Skin of body (tissue), 2 donors: ENCODE measurements around the gene ABCB11. TPM values are rescaled to one million over a fixed set of nuclear protein-coding genes. Genes with fewer than 3 reads are reported as not detected.
"Not testable (repeated sequence)": the region's sequence is repeated elsewhere in the genome, so short reads cannot be mapped to it uniquely, and the experiment has no call there.

ENCODE experiments used
- DNase-seq: peaks from one replicate; lab custom pipeline; 2025; lab: John Stamatoyannopoulos, UW
- total RNA-seq: library from RNA; depleted of rRNA; stranded (reverse); fragments of >200 nt; gene quantifications from one replicate; pipeline ENCODE4 v1.2.3, GENCODE V29; 2014

The ABCB11 gene
- total RNA-seq, 1 donor from 2014 or later, result 0.79 TPM

DNA sequence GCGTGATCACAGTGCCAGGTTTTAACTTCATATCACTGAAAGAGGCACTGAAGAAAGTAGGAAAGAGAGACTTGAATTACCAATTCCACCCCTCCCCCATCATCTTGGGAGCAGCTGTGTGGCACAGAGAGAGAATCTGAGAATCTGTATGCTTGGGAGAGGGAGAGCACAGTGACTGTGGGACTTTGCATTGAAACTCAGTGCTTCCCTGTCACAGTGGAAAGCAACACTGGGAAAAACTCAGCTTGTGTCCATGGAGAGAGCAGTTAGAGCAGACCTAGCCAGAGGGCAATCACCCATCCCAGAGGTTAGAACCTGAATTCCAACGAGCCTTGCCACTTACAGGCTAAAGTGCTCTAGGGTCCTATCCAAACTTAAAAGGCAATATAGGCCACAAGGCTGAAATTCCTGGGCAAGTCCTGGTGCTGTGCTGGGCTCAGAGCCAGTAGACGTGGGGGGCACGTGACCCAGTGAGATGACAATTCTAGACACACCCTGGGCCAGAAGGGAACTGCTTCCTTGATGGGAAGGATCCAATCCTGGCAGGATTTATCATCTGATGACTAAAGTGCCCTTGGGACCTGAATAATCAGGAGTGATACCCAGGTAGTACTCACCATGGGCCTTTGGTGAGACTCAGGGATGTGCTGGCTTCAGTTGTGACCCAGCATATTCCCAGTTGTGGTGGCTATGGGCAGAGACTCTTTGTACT lies 15.5 kb upstream of the ABCB11 start:
- DNase-seq, result no peak

DNA sequence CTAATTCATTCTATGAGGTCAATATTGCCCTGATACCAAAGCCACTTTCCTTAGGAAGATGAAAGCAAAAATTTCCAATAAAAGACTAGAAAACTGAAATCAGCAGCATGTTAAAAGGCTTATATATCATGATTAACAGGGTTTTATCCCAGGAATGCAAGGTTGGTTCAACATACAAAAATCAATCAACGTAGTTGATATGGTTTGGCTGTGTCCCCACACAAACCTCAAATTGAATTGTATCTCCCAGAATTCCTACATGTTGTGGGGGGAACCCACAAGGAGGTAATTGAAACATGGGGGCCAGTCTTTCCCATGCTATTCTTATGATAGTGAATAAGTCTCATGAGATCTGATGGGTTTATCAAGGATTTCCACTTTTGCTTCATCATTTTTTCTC lies 11.7 kb upstream of the ABCB11 start:
- DNase-seq, result no peak

GRCh38 chr2:169041594-169041993 lies 10.5 kb upstream of the ABCB11 start:
- DNase-seq, result no peak

DNA sequence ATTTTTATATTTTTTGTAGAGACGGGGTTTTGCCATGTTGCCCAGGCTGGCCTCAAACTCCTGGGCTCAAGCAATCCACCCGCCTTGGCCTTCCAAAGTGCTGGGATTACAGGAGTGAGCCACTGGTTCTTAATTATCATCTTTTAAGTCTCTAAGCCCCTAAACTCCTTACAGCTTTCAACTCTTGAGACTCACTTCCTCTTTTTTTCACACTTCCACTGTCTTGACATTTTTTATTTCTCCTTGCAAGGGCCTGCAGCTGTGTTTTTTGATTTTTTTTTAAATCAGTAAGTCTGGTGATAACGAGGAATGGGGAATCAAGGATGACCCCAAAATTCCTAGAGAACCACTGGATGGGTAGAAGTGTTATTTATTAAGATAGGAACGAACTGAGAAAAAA lies 8.6 kb upstream of the ABCB11 start:
- DNase-seq, result no peak

GRCh38 chr2:169038338-169038757 lies 7.2 kb upstream of the ABCB11 start:
- DNase-seq, result no peak

DNA sequence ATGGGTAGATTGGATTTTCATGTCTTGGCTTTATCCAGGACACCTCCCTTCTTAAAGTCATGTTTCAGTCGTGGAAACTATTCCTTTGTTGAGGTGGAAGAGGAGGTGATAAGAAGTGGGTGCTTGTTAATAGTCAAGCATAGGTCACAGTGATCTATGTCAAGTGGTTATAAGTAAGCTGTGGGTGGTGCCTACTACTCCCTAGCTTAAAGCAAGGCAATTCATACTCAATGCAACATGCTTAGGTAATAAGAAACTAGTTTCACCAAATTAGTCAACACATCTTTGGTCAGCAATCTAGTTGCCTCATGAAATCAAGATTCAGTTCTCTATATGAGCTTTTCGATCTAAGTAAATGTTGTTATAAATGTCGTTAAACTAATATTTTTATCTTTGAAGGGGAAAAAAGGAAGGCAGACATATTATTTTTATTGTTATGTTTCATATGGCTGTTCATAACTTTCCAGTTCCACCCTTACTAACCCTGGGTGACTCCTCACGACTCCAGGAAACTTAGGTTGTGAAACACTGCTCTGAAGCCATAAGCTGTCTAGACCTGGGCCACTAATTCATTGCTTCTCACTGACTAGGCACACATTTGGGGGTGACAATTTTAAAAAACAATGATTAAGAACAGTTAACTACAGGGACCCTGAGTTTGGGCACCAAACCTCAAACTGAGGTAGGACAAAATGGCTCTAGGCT lies 5.8 kb upstream of the ABCB11 start:
- DNase-seq, result no peak

DNA sequence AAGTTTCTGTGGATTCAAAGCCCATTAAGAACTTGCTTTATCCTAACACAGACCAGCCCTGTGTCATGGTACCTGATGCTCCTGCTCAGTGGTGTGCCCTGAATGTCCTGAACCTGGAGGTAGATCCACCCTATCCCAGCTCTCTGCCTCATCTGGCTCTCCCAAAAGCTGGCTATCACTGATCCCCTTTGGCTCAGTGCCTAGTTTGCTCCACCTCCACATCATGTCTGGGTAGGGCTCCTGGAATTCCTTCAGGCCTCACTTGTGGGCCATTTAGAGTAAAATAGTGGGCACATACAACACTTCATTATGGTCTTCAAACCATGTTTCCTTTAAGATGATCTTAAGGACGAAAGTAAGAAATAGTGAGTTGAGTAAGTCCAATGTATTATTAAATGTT lies 4.8 kb upstream of the ABCB11 start:
- DNase-seq, result no peak

- DNase-seq, result no peak
Measured at GRCh38 chr2:169034984-169035544, 3.9 kb upstream of the ABCB11 start.

- no peak for DNase-seq
Measured at GRCh38 chr2:169034256-169034655, 3.1 kb upstream of the ABCB11 start.

DNA sequence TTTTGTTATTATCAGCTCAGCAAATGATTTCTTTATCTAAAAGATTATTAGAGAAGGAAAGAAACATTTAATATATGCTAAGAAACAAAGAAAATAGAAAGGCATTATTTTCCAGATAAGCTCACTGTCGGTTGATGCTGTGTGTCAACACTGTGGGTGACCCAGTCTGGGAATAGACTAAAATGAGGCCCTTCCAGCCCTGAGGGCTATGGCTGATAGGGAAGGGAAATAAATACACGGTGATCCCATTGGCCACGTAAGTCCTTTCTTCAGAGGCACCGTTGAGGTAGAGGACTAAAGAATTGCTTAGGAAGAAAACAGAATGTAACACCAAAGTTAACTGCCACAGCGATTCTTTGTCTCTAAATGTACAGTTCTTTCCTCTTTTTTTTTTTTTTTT lies 1.8 kb downstream of the ABCB11 start:
- DNase-seq, result no peak

- DNase-seq, result no peak
Measured at GRCh38 chr2:169027234-169027633, 3.9 kb downstream of the ABCB11 start.

- DNase-seq, result no peak
Measured at GRCh38 chr2:169026056-169026455, 5.1 kb downstream of the ABCB11 start.

DNA sequence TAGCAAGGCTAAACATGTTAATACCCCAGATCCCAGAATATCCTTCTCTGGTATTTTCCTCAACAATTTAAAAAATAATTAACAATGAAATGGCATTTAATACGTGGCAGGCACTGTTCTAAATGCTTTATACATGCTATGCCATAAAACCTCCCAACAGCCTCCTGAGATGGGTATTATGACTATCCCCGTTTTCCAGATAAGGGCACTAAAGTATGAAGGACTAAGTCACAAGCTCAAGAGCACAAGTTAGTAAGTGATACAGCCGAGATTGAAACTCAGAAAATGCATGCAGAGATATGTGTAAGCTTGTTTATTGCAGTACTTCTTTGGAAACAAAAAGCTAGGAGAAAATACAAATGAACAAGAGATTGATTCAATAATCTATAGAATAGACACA lies 8.0 kb downstream of the ABCB11 start:
- no peak for DNase-seq

DNA sequence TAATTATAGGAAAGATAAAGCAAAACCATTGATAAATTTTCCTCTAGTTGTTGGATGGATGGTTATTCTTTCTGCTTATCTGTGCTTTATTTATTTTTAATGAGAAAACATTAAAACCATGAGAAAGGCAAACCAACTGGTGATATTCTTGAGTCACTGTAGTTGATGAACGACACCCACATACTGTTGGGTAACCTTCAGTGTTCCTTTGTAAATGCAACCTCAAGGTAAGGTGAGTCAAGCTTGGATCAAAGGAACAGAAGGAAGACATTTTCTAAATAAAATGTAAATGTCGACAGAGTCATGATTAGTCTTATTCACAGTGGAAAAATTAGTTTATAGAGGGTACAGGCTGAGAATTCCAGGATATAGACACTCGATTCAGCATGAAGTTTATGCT lies 12.7 kb downstream of the ABCB11 start:
- no peak for DNase-seq

DNA sequence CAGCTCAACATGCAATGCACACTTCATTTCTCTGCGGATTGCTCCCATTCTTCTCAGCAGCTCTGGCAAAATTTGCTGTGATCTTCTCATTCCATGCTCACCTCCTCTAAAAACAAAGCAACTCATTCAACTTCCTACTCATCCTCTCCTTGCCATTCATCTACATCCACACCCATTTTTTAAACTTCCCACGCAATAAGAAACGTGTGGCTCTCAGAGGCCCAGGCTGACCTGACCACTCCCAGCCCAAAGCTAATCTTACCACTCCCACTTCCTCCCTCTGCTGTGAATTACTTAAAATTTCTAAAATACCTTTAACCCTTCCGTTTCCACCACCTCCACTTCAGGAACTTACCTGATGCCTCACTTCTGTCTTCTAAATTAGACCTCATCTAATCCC lies 15.2 kb downstream of the ABCB11 start:
- no peak for DNase-seq

DNA sequence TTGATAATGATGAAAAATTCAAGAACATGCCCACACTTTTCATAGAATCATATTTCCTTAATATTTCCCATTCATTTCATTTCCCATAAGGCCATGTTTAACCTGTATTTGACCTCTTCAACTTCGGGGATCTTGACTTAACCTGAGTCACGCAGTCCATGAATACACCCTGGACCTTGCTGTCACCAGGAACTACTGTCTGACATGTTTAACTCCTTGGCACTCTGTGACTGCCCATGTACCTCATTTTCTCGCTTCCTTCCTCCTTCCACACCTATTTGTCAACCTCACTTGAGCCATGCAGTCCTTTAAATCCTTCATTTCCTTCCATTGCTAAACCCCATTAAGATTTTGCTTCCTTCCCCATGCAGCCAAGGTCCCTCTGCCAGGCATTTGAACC lies 16.3 kb downstream of the ABCB11 start:
- DNase-seq, result no peak

GRCh38 chr2:169013628-169014026 lies 17.5 kb downstream of the ABCB11 start:
- no peak for DNase-seq

DNA sequence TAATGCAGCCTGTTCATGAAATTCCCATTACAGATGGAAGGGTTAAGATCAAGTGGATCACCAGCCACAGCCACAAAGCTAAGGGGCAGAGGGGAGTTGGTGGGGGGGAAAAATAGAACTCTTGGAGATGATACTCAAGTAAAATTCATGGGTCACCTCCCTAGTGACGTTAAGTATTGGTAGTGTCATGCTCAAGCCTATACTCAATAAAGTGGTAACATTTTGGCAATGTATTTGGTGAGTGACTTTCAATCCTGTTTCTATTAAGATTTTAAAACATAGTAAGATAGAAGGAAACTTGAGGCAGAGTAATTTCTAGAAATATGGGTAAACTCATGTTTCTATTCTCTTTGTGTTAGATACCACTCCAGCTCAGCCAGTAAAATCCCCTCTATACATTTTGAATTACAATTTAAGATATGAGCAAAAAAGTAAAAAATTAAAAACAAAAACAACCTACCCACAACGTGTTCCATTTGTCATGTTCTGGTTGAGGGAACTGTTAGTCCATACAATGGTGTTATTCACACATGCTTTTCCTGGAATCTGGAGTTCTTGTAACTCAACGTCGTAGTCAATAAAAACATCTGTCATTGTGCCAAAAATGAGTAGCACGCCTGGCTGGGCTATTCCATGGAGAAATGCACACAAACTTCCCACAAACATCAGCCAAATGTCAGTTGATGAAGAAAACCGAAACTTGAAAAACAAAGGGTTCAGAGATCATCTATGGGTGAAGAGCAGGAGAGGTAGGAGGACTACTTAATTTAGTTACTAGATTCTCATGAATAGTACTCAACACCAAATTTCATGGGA lies 18.1 kb downstream of the ABCB11 start:
- DNase-seq, result no peak

GRCh38 chr2:169012191-169012792 lies 18.8 kb downstream of the ABCB11 start:
- not testable (repeated sequence) for DNase-seq

DNA sequence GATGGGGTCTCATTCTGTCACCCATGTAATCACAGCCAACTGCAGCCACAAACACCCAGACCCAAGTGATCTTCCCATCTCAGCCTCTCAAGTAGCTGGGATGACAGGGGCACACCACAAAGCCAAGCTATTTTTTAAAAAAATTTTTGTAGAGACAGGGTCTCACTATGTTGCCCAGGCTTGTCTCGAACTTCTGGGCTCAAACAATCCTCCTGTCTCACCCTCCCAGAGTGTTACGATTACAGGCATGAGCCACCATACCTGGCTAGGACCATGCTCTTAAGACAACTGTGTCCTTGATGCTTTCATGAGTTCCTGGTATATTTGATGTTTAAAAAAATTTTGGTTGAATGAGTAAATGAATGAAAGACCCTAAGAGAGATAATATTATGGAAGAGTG lies 19.4 kb downstream of the ABCB11 start:
- DNase-seq, result no peak

- no peak for DNase-seq
Measured at GRCh38 chr2:169010633-169011460, 20.3 kb downstream of the ABCB11 start.
